Colon (tissue), 2 donors: ENCODE data around the gene NAT8L.

Experiments
- FAIRE-seq: peaks from 2 replicates; lab custom pipeline; 2012; peaks lifted over from hg19 to GRCh38; lab: Jason Lieb, UNC
- donor health status: control.
- donor health status: control.

Gene NAT8L

DNA sequence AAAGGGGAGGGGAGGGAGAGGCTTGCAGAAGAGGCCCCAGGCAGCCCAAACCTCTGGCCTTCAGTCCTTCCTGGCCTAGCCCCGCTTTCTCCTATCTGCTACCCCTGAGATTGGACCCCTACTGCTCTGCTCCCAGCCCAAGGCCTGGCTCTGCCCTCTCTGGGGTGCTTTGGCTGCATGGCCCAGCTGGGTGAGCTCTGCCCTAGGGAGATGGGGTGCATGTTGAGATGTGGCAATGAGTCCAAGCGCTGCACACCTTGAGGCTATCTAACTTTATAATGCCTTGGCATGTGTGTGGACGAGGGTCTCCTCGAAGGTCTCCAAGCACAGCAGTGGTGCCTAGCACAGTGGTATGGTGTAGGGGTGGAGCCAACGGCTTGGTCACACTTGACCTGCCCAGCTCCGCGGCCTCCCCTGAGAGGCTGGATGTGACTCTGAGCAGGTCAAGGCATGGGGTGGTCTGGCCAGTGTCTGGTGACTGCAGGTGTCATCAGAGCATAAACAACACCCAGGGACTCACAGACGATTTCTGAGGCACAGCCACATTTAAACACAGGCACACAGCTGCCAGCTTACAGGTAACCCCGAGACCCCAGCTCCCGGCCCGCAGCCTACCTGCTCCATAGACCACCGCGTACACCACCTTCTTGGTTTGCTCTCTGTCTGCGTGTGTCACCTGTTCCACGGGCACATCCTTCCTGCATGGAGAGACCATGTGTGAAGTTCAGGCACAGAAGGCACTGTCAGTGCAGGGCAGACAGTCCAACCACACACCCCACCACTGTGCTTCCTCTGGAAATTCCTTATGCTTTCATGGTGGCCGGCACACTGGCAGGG is 36.3 kb downstream of the NAT8L start:
- FAIRE-seq = no peak

DNA sequence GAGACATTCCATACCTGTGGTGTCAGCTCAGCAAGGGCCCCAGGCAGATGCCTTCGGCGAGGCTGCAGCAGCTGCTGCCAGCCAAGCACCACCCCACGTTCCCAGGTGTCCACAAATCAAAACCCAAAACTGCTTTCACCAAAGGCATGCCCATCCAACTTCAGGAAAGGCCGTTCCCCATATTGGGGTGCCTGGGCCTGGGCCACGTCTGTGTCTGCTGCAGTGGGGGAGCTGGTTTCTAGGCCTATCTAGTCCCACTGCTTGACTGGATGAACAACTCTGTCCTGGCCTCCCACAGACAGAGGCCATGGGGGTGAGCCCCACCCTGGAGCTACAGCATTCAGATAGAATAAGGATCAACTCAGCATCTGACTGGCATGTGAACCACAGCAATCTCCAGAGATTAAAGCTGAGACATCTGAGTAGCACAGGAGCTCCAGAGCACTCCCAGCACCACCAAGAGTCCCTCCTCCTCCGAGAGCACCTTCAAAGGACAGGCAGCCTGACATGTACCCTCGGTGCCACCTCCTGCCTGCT is 37.0 kb downstream of the NAT8L start:
- no peak for FAIRE-seq

DNA sequence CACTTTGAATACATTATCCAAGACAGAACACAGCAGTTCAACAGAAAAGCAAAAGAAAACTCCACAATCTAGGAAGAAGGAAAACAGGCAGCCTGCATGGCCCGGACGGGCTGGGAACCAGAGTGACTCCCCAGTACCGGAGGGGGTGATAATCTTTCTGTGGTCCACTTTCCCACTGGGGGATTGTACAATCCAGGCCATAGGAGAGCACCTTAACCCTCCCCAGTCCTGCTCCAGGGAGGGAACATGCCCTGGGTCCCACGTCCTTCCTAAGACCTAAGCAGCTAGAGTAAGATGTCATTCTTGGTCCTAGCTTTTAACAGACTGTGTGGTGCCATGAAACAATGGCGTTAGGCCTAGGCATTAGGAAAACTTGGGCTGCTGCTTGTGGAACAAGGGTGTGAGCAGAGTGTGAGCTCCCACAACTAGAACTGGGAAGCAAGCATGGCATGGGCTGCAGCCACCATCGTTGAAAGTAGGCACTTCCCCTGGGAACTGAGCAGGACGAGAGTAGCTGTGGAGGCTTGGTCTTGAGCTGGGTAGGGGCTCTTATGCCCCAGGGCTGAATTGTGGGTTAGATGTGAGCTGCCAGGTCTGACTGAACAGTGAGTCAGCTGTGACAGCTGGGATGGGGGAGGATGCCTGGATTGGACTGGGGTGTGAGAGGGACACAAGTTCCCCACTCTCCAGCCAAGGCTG is 42.4 kb downstream of the NAT8L start:
- FAIRE-seq = no peak

DNA sequence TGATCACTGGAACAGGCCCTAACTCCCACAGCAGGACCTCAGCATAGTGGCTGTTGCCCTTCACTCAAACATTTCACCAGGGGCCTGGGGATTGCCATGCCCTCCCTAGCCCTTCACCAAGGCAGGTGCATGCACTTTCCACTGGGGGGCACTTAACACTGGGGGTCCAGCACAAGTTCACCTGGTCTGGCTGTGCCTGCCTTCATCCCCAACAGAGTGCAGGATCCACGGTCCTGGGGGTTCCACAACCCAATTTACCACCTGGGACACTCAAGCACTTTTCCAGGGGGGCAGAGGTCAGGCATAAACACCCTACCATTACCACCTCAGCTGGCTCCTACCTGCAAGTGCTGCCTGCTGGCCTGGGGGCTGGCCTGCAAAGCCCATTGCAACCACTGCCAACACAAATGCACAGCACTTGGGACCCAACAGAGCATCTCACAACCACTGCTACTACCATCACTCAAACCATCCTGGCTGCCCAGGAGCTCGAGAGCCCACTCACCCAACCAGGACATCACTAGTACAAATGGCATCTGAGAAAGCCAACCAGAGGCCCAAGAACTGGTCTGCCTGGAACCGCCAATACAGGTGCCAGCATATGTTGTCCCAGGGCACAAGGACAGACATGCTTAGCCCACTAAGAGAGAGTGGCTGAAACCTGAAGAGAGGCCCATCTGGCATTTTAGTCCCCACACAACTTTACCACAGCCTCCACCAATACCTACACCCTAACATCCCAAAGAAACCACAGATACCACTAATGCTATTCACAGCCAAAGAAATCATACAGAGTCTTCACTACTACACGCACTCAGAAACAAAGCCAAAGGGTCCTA is 43.1 kb downstream of the NAT8L start:
- FAIRE-seq = no peak

DNA sequence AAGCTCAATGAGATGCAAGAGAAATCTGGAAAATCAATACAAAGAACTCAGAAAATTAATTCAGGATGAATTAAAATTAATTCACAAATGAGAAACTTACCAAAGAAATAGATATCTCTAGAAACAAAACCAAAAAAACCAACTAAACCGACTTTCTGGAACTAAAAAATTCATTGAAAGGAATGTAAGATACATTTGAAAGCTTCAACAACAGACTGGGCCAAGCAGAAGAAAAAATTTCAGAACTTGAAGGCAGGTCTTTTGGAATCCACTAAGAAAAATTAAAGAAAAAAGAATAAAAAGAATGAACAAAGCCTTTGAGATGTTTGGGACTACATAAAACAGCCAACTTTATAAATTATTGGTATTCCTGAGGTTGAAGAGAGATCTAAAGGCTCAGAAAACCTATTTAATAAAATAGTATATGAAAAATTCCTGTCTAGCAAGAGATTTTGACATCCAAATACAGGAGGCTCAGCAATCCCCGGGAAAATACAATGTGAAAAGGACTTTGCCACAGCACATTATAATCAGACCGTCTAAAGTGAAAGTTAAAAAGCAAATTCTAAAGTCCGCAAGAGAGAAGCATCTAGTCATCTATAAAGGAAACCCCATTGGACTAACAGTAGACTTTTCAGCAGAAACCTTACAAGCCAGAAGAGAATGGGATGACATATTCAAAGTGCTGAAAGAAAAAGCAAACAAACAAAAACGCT is 44.2 kb downstream of the NAT8L start:
- FAIRE-seq = no peak

DNA sequence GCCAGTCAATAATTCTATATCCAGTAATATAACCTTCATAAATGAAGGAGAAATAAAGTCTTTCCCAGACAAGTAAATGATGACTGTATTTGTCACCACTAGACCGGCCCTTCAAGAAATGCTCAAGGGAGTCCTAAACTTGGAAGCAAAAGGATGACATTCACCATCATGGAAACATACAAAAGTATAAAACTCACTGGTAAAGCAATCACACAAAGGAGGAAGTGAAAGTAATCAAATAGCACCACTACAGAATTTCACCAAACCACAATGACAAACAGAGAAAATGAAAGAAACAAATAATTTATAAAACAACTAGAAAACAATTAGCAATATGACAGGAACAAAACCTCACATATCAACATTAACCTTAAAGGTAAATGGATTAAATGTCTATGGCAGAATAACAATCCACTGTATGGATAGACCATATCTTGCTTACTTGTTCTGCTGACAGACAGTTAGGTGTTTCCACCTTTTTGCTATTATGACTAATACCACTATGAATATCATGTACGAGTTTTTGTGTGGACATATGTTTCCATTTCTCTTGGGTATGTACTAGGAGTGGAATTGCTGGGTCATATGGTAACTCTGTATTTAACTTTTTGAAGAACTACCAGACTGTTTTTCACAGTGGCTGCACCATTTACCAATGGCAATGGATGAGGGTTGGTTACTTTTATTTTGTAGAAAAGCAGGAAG is 44.9 kb downstream of the NAT8L start:
- no peak for FAIRE-seq

DNA sequence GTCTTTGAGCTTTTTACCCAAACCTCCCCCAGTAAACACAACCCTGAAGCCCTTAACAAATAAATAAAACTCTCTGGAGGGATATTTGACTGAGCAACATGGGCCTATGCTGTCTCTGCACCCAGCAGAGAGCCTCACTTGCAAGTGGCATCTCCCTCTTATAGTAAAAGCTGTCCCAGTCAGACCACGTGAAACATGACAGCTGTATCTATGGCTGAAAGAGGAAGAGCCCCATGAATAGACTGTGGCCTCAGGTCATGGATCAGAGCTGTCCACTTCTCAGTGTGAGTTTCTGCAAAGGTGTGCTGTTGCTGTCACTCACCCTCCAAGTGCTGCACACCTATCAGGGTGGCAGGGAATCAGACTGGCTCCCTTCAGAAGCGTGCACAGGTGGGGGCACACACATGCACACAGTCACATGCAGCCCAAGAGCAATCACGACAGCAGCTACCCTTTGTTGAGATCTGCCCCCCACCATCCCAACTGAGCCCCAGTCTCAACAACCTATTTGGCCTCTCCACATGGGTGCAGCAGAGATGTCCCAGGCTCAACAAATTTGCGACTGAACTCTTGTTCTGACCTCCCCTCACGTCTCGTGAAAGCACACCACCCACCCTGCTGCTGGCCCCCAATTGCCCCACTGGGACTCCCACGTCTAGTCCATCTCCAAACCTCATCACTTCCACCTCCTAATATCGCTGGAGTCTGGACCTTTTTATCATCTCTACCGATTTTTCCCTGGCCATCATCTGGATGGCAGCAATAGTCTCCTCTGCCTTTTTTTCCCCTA is 45.6 kb downstream of the NAT8L start:
- FAIRE-seq = no peak

DNA sequence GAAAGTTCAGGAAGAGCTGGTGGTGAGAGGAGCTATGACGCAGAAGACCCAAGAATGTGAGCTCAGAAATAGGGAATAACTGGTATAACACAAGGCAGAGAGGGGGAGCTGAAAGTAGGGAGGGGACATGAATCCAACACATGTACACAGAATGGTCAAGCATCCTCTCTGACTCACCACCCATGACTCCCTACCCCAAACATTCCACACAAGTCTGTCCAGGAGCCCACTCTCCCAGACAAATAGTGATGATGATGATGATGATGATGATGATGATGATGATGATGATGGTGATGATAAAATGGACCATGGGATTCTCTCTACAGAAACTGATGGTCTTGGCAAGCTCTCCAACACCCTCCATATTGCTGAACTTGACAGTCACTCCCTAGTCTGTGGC is 46.4 kb downstream of the NAT8L start:
- no peak for FAIRE-seq

DNA sequence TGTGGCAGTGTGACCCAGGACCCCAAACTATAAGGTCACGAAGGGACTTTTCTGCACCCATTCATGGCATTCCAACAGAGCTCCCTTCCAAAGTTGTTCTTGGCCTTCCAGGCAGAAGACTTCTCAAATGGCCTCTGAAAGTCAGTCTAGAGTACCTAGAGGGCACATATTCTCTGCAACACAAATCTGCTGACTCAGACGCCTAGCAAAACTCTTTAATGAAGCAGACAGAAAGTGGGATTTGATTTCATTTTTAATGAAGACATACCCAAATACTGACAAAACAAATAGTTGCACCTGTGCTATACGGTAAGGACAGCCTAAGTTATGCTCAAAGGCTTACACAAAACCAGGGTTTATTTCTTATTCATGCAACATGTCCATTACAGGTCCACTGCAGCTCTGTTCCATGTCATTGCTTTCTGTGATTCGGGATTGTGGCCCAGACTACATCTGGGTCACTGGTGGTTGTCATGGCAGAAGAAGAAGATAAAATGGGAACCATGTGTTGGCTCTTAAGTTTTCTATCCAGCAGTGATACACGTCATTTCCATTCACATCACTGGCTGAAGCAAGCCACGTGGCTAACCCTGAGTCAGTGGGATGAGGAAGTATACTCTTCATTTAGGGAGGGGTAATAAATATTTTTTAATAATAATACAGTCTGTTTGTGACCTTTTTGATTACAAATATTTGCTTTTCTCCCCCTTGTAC is 57.7 kb downstream of the NAT8L start:
- FAIRE-seq = no peak
